Mesendoderm (in vitro differentiated cells): ENCODE data around the gene NPIPB8.
"Not testable (repeated sequence)": the region's sequence is repeated elsewhere in the genome, so short reads cannot be mapped to it uniquely, and the experiment has no call there.

Experiments used
- DNase-seq: peaks from one replicate; pipeline ENCODE4 v3.0.0; 2013
- H2AK5ac ChIP-seq: 2 replicates; pipeline ENCODE4 v1.6.1; 2013; ENCODE audit warnings: low read length, inconsistent platforms
- H2BK120ac ChIP-seq: 2 replicates; pipeline ENCODE4 v1.6.1; 2013; ENCODE audit warnings: low read depth, mild to moderate bottlenecking, low read length, moderate library complexity, mixed read lengths
- H2BK15ac ChIP-seq: replicated peaks from 2 replicates; pipeline ENCODE4 v1.6.1; 2013; ENCODE audit warnings: low read depth, mild to moderate bottlenecking, moderate library complexity
- H2BK5ac ChIP-seq: 2 replicates; pipeline ENCODE4 v1.6.1; 2013; ENCODE audit warnings: low read length, inconsistent platforms
- H3K18ac ChIP-seq: 2 replicates; pipeline ENCODE4 v1.6.1; 2013; ENCODE audit warnings: mild to moderate bottlenecking, low read length, mixed read lengths
- H3K23ac ChIP-seq: one replicate; pipeline ENCODE4 v1.6.1; 2013; ENCODE audit warnings: low read length
- H3K27ac ChIP-seq: 2 replicates; pipeline ENCODE4 v1.5.1; 2013; ENCODE audit warnings: low read depth, mild to moderate bottlenecking, inconsistent platforms, low read length, moderate library complexity
- H3K27me3 ChIP-seq: 2 replicates; pipeline ENCODE4 v1.6.1; 2013; ENCODE audit warnings: low read length, control low read depth, mild to moderate bottlenecking, inconsistent platforms; ENCODE audit not compliant: insufficient read depth, poor library complexity
- H3K36me3 ChIP-seq: 2 replicates; pipeline ENCODE4 v1.6.1; 2013; ENCODE audit warnings: low read length, inconsistent platforms; ENCODE audit not compliant: control insufficient read depth, insufficient read depth
- H3K4ac ChIP-seq: one replicate; pipeline ENCODE4 v1.6.1; 2013; ENCODE audit warnings: low read depth, mild to moderate bottlenecking, low read length, moderate library complexity
- H3K4me1 ChIP-seq: 2 replicates; pipeline ENCODE4 v1.6.1; 2013; ENCODE audit warnings: low read depth, low read length, inconsistent platforms; ENCODE audit not compliant: control insufficient read depth
- H3K4me2 ChIP-seq: 2 replicates; pipeline ENCODE4 v1.6.1; 2013; ENCODE audit warnings: low read length
- H3K4me3 ChIP-seq: 2 replicates; pipeline ENCODE4 v1.5.1; 2013; ENCODE audit warnings: mild to moderate bottlenecking, low read length
- H3K56ac ChIP-seq: one replicate; pipeline ENCODE4 v1.6.1; 2013; ENCODE audit warnings: low read length
- H3K79me1 ChIP-seq: 2 replicates; pipeline ENCODE4 v1.6.1; 2013; ENCODE audit warnings: low read length, inconsistent platforms
- H3K79me2 ChIP-seq: 2 replicates; pipeline ENCODE4 v1.6.1; 2013; ENCODE audit warnings: mild to moderate bottlenecking, low read length; ENCODE audit not compliant: control insufficient read depth, insufficient read depth
- H3K9ac ChIP-seq: 2 replicates; pipeline ENCODE4 v1.6.1; 2013; ENCODE audit warnings: low read length, inconsistent platforms
- H4K5ac ChIP-seq: one replicate; pipeline ENCODE4 v1.6.1; 2013; ENCODE audit warnings: low read length
- H4K8ac ChIP-seq: one replicate; pipeline ENCODE4 v1.6.1; 2013; ENCODE audit warnings: low read depth, mild to moderate bottlenecking, control low read depth, low read length, moderate library complexity
- WGBS: extraction: QIAGEN DNeasy Blood & Tissue Kit; methylation state at CpG from one replicate; pipeline ENCODE4 v1.1.7; 2013; ENCODE audit warnings: low lambda C conversion rate, missing lambda C conversion rate; ENCODE audit not compliant: insufficient coverage; ENCODE audit errors: extremely low coverage; 5-methylcytosine and 5-hydroxymethylcytosine counted together

Gene NPIPB8

DNA sequence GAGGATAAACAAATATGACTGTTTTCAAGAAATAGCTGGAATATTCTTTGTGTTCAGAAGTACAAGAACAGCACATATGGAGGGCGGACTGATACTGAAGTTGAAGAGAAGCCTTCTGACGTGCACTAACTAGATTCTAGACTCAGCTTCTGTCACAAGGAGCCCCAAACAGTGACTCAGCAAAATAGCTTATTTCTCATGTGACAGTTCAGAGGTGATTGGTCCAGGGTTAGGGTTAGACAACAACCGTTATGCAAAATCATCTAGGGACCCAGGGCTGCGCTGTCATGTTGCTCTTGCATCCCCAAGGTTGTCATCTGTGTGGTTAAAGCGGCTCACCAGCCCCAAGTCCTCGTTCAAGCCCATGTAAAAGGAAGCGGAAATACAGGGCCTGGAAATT is 29.6 kb downstream of the NPIPB8 start:
- not testable (repeated sequence) for H2BK15ac ChIP-seq, H3K79me2 ChIP-seq, H3K36me3 ChIP-seq, H4K8ac ChIP-seq, H2BK120ac ChIP-seq, H3K4me3 ChIP-seq, H3K23ac ChIP-seq, H3K27me3 ChIP-seq, H3K18ac ChIP-seq, H3K9ac ChIP-seq, H3K27ac ChIP-seq, H2BK5ac ChIP-seq, H3K4me2 ChIP-seq, H3K4me1 ChIP-seq, H3K56ac ChIP-seq, H3K4ac ChIP-seq, H3K79me1 ChIP-seq, H2AK5ac ChIP-seq, H4K5ac ChIP-seq, DNase-seq
- no CpG with 5 or more reads among the region's 7 CpGs for WGBS

GRCh38 chr16:28668199-28668598 is 30.3 kb downstream of the NPIPB8 start:
- not testable (repeated sequence) for H3K79me1 ChIP-seq, H4K5ac ChIP-seq, H3K4ac ChIP-seq, H4K8ac ChIP-seq, H2AK5ac ChIP-seq, H2BK120ac ChIP-seq, H3K4me3 ChIP-seq, H2BK5ac ChIP-seq, H3K27ac ChIP-seq, H3K4me1 ChIP-seq, H3K4me2 ChIP-seq, H3K56ac ChIP-seq, H3K79me2 ChIP-seq, DNase-seq, H3K27me3 ChIP-seq, H3K23ac ChIP-seq, H3K36me3 ChIP-seq, H3K9ac ChIP-seq, H2BK15ac ChIP-seq, H3K18ac ChIP-seq
- no CpG with 5 or more reads among the region's 4 CpGs for WGBS

DNA sequence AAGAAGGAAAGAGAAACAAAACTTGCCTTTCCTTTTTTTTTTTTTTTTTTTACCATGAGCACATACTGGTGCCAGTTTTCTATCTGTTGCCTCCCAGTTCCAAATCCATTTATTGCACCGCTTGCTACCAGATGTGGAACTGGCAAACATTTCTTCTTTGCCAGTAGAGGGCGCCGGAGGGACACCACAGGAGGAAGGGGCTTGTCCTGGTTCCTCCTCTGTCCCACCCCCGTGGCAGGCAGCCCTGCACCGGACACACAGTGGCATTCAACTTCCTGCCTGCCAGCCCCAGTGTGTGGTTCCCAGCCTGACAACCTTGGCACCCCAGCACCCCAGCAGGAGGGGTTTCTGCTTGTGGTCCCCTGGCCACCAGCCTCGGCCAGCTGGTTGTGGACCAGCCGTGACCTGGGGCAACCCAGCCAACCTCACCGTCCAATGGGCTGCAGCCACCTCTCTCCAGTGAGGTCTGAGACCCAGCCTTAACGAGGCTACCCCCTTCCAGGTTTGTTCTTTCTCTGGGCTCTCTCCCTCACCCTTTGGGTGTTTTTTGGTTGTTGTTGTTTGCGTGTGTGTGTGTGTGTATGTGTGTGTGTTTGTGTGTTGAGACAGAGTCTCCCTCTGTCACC is 50.6 kb downstream of the NPIPB8 start:
- H3K27me3 ChIP-seq, DNase-seq, H2BK5ac ChIP-seq: not testable (repeated sequence)

GRCh38 chr16:28689425-28689824 is 51.6 kb downstream of the NPIPB8 start:
- not testable (repeated sequence) for H3K4ac ChIP-seq, H2BK120ac ChIP-seq, H2BK5ac ChIP-seq, H3K79me2 ChIP-seq, H3K79me1 ChIP-seq, H3K36me3 ChIP-seq, H3K27ac ChIP-seq, H2AK5ac ChIP-seq, DNase-seq, H2BK15ac ChIP-seq, H3K4me3 ChIP-seq, H3K18ac ChIP-seq, H3K4me2 ChIP-seq, H3K4me1 ChIP-seq, H3K23ac ChIP-seq, H3K56ac ChIP-seq, H3K9ac ChIP-seq, H4K8ac ChIP-seq, H4K5ac ChIP-seq, H3K27me3 ChIP-seq
- WGBS, result no CpG with 5 or more reads among the region's 13 CpGs

More for the DNA sequence above, 50.6 kb downstream of the NPIPB8 start:
- H2AK5ac ChIP-seq, H3K4me3 ChIP-seq, H2BK15ac ChIP-seq, H3K23ac ChIP-seq, H3K79me2 ChIP-seq, H3K4me1 ChIP-seq, H3K27ac ChIP-seq, H3K36me3 ChIP-seq, H4K5ac ChIP-seq, H4K8ac ChIP-seq, H2BK120ac ChIP-seq, H3K4ac ChIP-seq, H3K79me1 ChIP-seq, H3K4me2 ChIP-seq, H3K18ac ChIP-seq, H3K9ac ChIP-seq, H3K56ac ChIP-seq: not testable (repeated sequence)
- WGBS, result no CpG with 5 or more reads among the region's 10 CpGs

GRCh38 chr16:28691722-28692121 is 53.9 kb downstream of the NPIPB8 start:
- H3K4me1 ChIP-seq, H3K4me3 ChIP-seq, H3K79me1 ChIP-seq, H3K4ac ChIP-seq, H3K27me3 ChIP-seq, H3K27ac ChIP-seq, H3K4me2 ChIP-seq, H2BK5ac ChIP-seq, DNase-seq, H3K18ac ChIP-seq, H2BK120ac ChIP-seq, H4K8ac ChIP-seq, H3K36me3 ChIP-seq, H2BK15ac ChIP-seq, H3K9ac ChIP-seq, H2AK5ac ChIP-seq, H4K5ac ChIP-seq, H3K79me2 ChIP-seq, H3K23ac ChIP-seq, H3K56ac ChIP-seq: not testable (repeated sequence)
- no CpG with 5 or more reads among the region's 4 CpGs for WGBS

DNA sequence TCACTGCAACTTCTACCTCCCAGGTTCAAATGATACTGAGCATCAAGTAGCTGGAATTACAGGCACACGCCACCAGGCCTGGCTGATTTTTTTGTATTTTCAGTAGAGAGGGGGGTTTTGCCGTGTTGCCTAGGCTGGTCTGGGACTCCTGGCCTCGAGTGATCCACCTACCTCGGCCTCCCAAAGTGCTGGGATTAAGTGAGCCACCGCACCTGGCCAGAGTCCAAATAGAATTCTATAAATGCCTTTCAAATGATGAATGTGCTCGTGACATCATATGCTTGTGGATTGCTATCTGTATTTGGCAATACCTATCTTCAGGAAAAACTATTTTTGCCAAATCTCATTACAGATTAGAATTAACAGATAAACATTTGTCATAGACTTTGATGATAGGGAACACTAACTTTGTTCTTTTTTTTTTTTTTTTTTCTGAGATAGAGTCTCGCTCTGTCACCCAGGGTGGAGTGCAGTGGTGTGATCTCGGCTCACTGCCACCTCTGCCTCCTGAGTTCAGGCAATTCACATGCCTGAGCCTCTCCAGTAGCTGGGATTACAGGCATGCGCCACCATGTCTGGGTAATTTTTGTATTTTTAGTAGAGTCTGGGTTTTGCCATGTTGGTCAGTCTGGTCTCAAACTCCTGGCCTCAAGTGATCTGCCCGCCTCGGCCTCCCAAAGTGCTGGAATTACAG is 55.5 kb downstream of the NPIPB8 start:
- not testable (repeated sequence) for H4K8ac ChIP-seq

More for the DNA sequence above, 55.5 kb downstream of the NPIPB8 start:
- H3K4ac ChIP-seq, H4K5ac ChIP-seq, H3K27me3 ChIP-seq, DNase-seq, H2BK15ac ChIP-seq, H3K79me2 ChIP-seq, H2BK120ac ChIP-seq, H3K18ac ChIP-seq, H3K4me2 ChIP-seq, H3K9ac ChIP-seq, H3K79me1 ChIP-seq, H3K23ac ChIP-seq, H3K4me1 ChIP-seq, H3K4me3 ChIP-seq, H3K27ac ChIP-seq, H3K56ac ChIP-seq, H2AK5ac ChIP-seq, H3K36me3 ChIP-seq, H2BK5ac ChIP-seq: not testable (repeated sequence)
- WGBS, result no CpG with 5 or more reads among the region's 11 CpGs
